H1 (cell line): ENCODE data around the gene CST11. TPM values are rescaled to one million over a fixed set of nuclear protein-coding genes. Genes with fewer than 3 reads are reported as not detected.

Experiments used
- CTCF ChIA-PET: fragments of 300-600 bp; sonication (Branson Sonifier 250); formaldehyde crosslinking; loops from one replicate; lab custom pipeline; 2021; ENCODE audit not compliant: partially characterized antibody; lab: Charles Lee
- POLR2A ChIA-PET: fragments of 300-600 bp; sonication (Branson Sonifier 250); formaldehyde crosslinking; loops from one replicate; lab custom pipeline; 2021; ENCODE audit warnings: inconsistent platforms; ENCODE audit not compliant: partially characterized antibody; lab: Charles Lee
- DNase-seq, 2 experiments: peaks; one replicate each; pipeline versions ENCODE4 v3.0.0 to v3.0.0-alpha.2; 2010 to 2022; ENCODE audit warnings: low spot score in 2 of 2, low read depth in 1 of 2, mixed read lengths in 1 of 2
- FAIRE-seq: peaks from 2 replicates; lab custom pipeline; 2011; peaks lifted over from hg19 to GRCh38; lab: Jason Lieb, UNC
- H2AFZ ChIP-seq: 2 replicates; pipeline ENCODE4 v1.8.1; 2012; ENCODE audit warnings: low read length, inconsistent platforms
- H2AK5ac ChIP-seq: 2 replicates; pipeline ENCODE4 v1.6.1; 2013; ENCODE audit warnings: low read depth, low read length
- H2BK120ac ChIP-seq: replicated peaks from 2 replicates; pipeline ENCODE3; 2013; ENCODE audit warnings: low read depth, low read length, inconsistent platforms
- H2BK12ac ChIP-seq: 2 replicates; pipeline ENCODE4 v1.6.1; 2013; ENCODE audit warnings: low read depth, low read length
- H2BK15ac ChIP-seq: 2 replicates; pipeline ENCODE4 v1.6.1; 2013; ENCODE audit warnings: low read length
- H2BK20ac ChIP-seq: 2 replicates; pipeline ENCODE4 v1.6.1; 2013; ENCODE audit warnings: low read length
- H2BK5ac ChIP-seq: 2 replicates; pipeline ENCODE4 v1.6.1; 2013; ENCODE audit warnings: low read depth, low read length
- H3K14ac ChIP-seq: 2 replicates; pipeline ENCODE4 v1.6.1; 2013; ENCODE audit warnings: inconsistent platforms; ENCODE audit not compliant: insufficient read length
- H3K18ac ChIP-seq: 2 replicates; pipeline ENCODE4 v1.6.1; 2013; ENCODE audit warnings: low read length; ENCODE audit errors: extremely low read depth
- H3K23ac ChIP-seq: 2 replicates; pipeline ENCODE4 v1.6.1; 2013; ENCODE audit warnings: inconsistent platforms; ENCODE audit not compliant: insufficient read length
- H3K23me2 ChIP-seq: 2 replicates; pipeline ENCODE4 v1.6.1; 2013; ENCODE audit warnings: low read depth, low read length
- H3K27ac ChIP-seq: 2 replicates; pipeline ENCODE4 v1.6.1; 2011; ENCODE audit warnings: low read depth, low read length, inconsistent platforms
- H3K27me3 ChIP-seq, 4 experiments: replicated peaks in 1 of 4; 1 replicate in 1 of 4; 2 replicates in 3 of 4; pipeline versions ENCODE4 v1.6.1 to v1.8.1; 2011 to 2013; ENCODE audit warnings: low read length in 3 of 4, mild to moderate bottlenecking in 3 of 4, inconsistent platforms in 2 of 4, mixed read lengths in 2 of 4, moderate library complexity in 1 of 4; ENCODE audit not compliant: control insufficient read depth in 3 of 4, insufficient read depth in 3 of 4; ENCODE audit errors: extremely low read depth in 1 of 4
- H3K36me3 ChIP-seq, 4 experiments: 2 replicates each; pipeline versions ENCODE4 v1.6.1 to v1.8.1; 2011 to 2013; ENCODE audit warnings: mild to moderate bottlenecking in 4 of 4, low read length in 3 of 4, moderate library complexity in 2 of 4, control low read depth in 1 of 4, inconsistent platforms in 1 of 4; ENCODE audit not compliant: insufficient read depth in 4 of 4, control insufficient read depth in 2 of 4
- H3K4ac ChIP-seq: replicated peaks from 2 replicates; pipeline ENCODE3; 2013; ENCODE audit warnings: low read length, low read depth, mixed read lengths, inconsistent platforms; ENCODE audit not compliant: insufficient read length
- H3K4me1 ChIP-seq, 4 experiments: replicated peaks in 1 of 4; 1 replicate in 1 of 4; 2 replicates in 3 of 4; pipeline versions ENCODE4 v1.6.1 to v1.8.1; 2011 to 2013; ENCODE audit warnings: low read length in 3 of 4, inconsistent platforms in 2 of 4, mixed read lengths in 1 of 4; ENCODE audit not compliant: insufficient read depth in 4 of 4, control insufficient read depth in 3 of 4
- H3K4me2 ChIP-seq, 2 experiments: 2 replicates each; pipeline versions ENCODE4 v1.6.1 to v1.8.1; 2011 to 2013; ENCODE audit warnings: low read depth in 2 of 2, low read length in 2 of 2, control low read depth in 1 of 2, inconsistent platforms in 1 of 2, mild to moderate bottlenecking in 1 of 2; ENCODE audit not compliant: insufficient read depth in 1 of 2
- H3K4me3 ChIP-seq, 4 experiments: fragments of 200-600, 300-600 bp in 1 of 4; sonication (generic), shearing (Covaris generic), sonication (Bioruptor Twin) in 1 of 4; 2 replicates each; pipeline versions ENCODE4 v1.5.1 to v1.8.1; 2011 to 2016; ENCODE audit warnings: low read length in 4 of 4, low read depth in 3 of 4, control low read depth in 2 of 4, inconsistent platforms in 2 of 4, mild to moderate bottlenecking in 2 of 4, mixed read lengths in 1 of 4, moderate library complexity in 1 of 4; ENCODE audit not compliant: insufficient read depth in 2 of 4; ENCODE audit errors: extremely low read depth in 1 of 4
- H3K56ac ChIP-seq: replicated peaks from 2 replicates; pipeline ENCODE3; 2013; ENCODE audit warnings: low read depth, mild to moderate bottlenecking, mixed read lengths, low read length, inconsistent platforms; ENCODE audit not compliant: insufficient read length
- H3K79me1 ChIP-seq: 2 replicates; pipeline ENCODE4 v1.6.1; 2013; ENCODE audit warnings: low read depth, low read length, control low read depth
- H3K79me2 ChIP-seq, 2 experiments: 2 replicates each; pipeline versions ENCODE4 v1.6.1 to v1.8.1; 2012 to 2013; ENCODE audit warnings: low read length in 2 of 2, mild to moderate bottlenecking in 2 of 2, inconsistent platforms in 1 of 2; ENCODE audit not compliant: insufficient read depth in 2 of 2, control insufficient read depth in 1 of 2
- H3K9ac ChIP-seq, 4 experiments: replicated peaks in 1 of 4; 1 replicate in 1 of 4; 2 replicates in 3 of 4; pipeline versions ENCODE4 v1.6.1 to v1.8.1; 2011 to 2013; ENCODE audit warnings: low read depth in 3 of 4, low read length in 3 of 4, control low read depth in 2 of 4, mild to moderate bottlenecking in 2 of 4, moderate library complexity in 2 of 4, inconsistent platforms in 1 of 4; ENCODE audit errors: extremely low read depth in 1 of 4
- H3K9me3 ChIP-seq, 2 experiments: 2 replicates each; pipeline versions ENCODE4 v1.6.1 to v1.8.1; 2012 to 2013; ENCODE audit warnings: mild to moderate bottlenecking in 2 of 2, moderate library complexity in 2 of 2, control low read depth in 1 of 2, inconsistent platforms in 1 of 2, low read depth in 1 of 2, low read length in 1 of 2, mixed read lengths in 1 of 2; ENCODE audit not compliant: insufficient read depth in 2 of 2
- H4K20me1 ChIP-seq, 2 experiments: replicated peaks in 1 of 2; 2 replicates each; pipeline versions ENCODE3 to v1.8.1; 2011 to 2013; ENCODE audit warnings: inconsistent platforms in 2 of 2, low read length in 2 of 2, mild to moderate bottlenecking in 1 of 2; ENCODE audit not compliant: insufficient read depth in 2 of 2, control insufficient read depth in 1 of 2
- H4K5ac ChIP-seq: 2 replicates; pipeline ENCODE4 v1.6.1; 2013; ENCODE audit warnings: low read length, low read depth, mixed read lengths, inconsistent platforms; ENCODE audit not compliant: insufficient read length
- H4K8ac ChIP-seq: 2 replicates; pipeline ENCODE4 v1.8.0; 2013; ENCODE audit warnings: mild to moderate bottlenecking, moderate library complexity, low read length, inconsistent platforms; ENCODE audit not compliant: insufficient read depth; ENCODE audit errors: extremely low read depth
- H4K91ac ChIP-seq: replicated peaks from 2 replicates; pipeline ENCODE3; 2013; ENCODE audit warnings: low read length, mixed read lengths, inconsistent platforms; ENCODE audit not compliant: insufficient read length
- CHD1 ChIP-seq: IDR thresholded peaks from 2 replicates; pipeline ENCODE4 v1.6.1; 2012; ENCODE audit warnings: low read depth, low read length, improper control_type of control experiment
- CREB1 ChIP-seq: IDR thresholded peaks from 2 replicates; pipeline ENCODE4 v1.6.1; 2012; ENCODE audit warnings: inconsistent platforms
- GTF2F1 ChIP-seq: IDR thresholded peaks from 2 replicates; pipeline ENCODE4 v1.6.1; 2012; ENCODE audit warnings: low read depth, low read length, improper control_type of control experiment, borderline replicate concordance
- POLR2AphosphoS5 ChIP-seq: IDR thresholded peaks from 2 replicates; pipeline ENCODE4 v1.6.1; 2011; ENCODE audit warnings: low read depth, low read length
- POU5F1 ChIP-seq: IDR thresholded peaks from 2 replicates; pipeline ENCODE4 v1.6.1; 2011; ENCODE audit warnings: low read depth, mild to moderate bottlenecking, low read length, moderate library complexity
- SIN3A ChIP-seq, 2 experiments: IDR thresholded peaks in 1 of 2; conservative IDR thresholded peaks in 1 of 2; 2 replicates each; pipeline ENCODE4 v1.6.1; 2011 to 2012; ENCODE audit warnings: low read length in 2 of 2, improper control_type of control experiment in 1 of 2, low read depth in 1 of 2, mild to moderate bottlenecking in 1 of 2
- SP2 ChIP-seq: IDR thresholded peaks from 2 replicates; pipeline ENCODE4 v1.6.1; 2012; ENCODE audit warnings: mild to moderate bottlenecking, low read length, inconsistent platforms
- SUZ12 ChIP-seq: fragments of 200-600 bp; sonication (generic); IDR thresholded peaks from 2 replicates; pipeline ENCODE4 v1.6.1; 2012; ENCODE audit warnings: mild to moderate bottlenecking, inconsistent platforms, low read length, moderate library complexity, mixed read lengths
- WGBS, 2 experiments: shearing (Covaris generic) in 1 of 2; methylation state at CpG; one replicate each; pipeline versions ENCODE4 v1.1.6 to v1.1.7; 2013 to 2015; ENCODE audit warnings: low lambda C conversion rate in 2 of 2, mixed read lengths in 2 of 2, inconsistent platforms in 1 of 2, low coverage in 1 of 2, missing lambda C conversion rate in 1 of 2; ENCODE audit not compliant: insufficient replicate concordance in 2 of 2, insufficient coverage in 1 of 2, insufficient read length in 1 of 2; ENCODE audit errors: extremely low coverage in 1 of 2, missing lambda C conversion rate in 1 of 2; 5-methylcytosine and 5-hydroxymethylcytosine counted together
- polyA plus RNA-seq, 7 experiments: library from polyadenylated mRNA; depleted of rRNA in 3 of 7; stranded (reverse) in 5 of 7; unstranded in 2 of 7; fragments of >200 nt in 5 of 7; fragments of 200-250 nt in 2 of 7; gene quantifications; 1 replicate in 5 of 7; 2 replicates in 1 of 7; 4 replicates in 1 of 7; pipeline versions ENCODE4 v1.2.1 to v1.2.3, GENCODE V29; 2011 to 2013; ENCODE audit warnings: missing spikeins in 2 of 7, mixed read lengths in 2 of 7
- total RNA-seq: library from RNA; stranded (reverse); fragmentation: NEBNext Ultra II Directional; extraction: Animal tissue kit (Norgen Biotek cat#: 25700); gene quantifications from 2 replicates; pipeline ENCODE4 v1.2.1, GENCODE V29; 2021
- TF ChIP-seq, protein P1 (sequence below): IDR thresholded peaks from 2 replicates; pipeline ENCODE4 v1.6.1; 2012; ENCODE audit warnings: inconsistent platforms
- TF ChIP-seq, protein P2 (sequence below), 3 experiments: IDR thresholded peaks; 1 replicate in 2 of 3; 2 replicates in 1 of 3; pipeline versions ENCODE4 v1.5.1 to v1.6.1; 2011; ENCODE audit warnings: low read length in 3 of 3, mild to moderate bottlenecking in 3 of 3, inconsistent platforms in 2 of 3, low read depth in 1 of 3, moderate library complexity in 1 of 3; ENCODE audit not compliant: insufficient read depth in 1 of 3; ENCODE audit errors: control extremely low read depth in 1 of 3

CST11 gene
- total and polyA plus RNA-seq, 2 of the 8 experiments (the other 6 are each of a cell fraction or from before 2014, with no cell fraction given), result 2.0 TPM; not detected in 1

DNA sequence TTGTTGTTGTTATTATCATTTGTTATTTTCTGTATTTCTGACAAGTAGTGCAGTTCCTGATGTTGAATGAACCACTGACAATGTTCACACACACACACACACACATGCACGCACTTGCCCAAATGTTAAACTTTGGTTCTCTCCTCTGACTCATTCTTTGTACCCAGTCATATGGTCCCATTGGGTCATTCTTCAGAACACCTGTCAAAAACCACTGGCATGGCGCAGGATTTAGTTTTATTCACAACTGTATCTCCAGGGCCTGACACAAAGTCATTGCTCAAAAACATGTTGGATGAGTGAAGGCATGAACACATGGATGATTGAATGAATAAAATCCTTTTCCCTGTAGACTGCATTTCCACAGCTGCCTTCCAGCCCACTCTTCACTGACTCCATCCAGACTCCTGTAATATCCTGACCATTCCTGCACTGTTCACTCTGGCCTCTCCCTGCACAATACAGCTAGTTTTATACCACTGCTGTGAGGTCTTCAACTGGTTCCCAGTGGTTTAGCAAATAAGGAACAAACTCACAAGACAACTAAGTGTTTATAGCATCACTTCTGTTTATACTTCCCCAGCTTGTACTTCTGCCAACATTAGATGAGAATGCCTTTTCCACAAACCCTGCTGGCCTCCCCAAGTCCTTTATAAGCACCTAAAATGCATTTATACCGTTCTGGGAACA, 6.9 kb upstream of the CST11 start:
- CTCF ChIA-PET, result interaction anchor here (1.1 to 2.6 kb wide), 5 partner anchors 11 to 147 kb away, joined by 3 to 9 read pairs (median 7); no protein-coding TSS in a partner anchor
- H3K79me2 ChIP-seq, result no peaks in the 10 kb centered on the region
- no peaks in the 10 kb centered on the region for H4K20me1 ChIP-seq
- TF ChIP-seq POLR2AphosphoS5, result no peak
- no peak for TF ChIP-seq GTF2F1
- no peak for TF ChIP-seq SP2
- TF ChIP-seq SUZ12, result no peak
- TF ChIP-seq CREB1, result no peak
- no peak for TF ChIP-seq SIN3A (conservative IDR thresholded peaks at IDR 0.05 in 1 of 2, IDR thresholded peaks at IDR 0.05 in 1 of 2; ENCODE audit: low read depth in 1 of 2, low read length in 2 of 2)
- TF ChIP-seq, protein P1, sequence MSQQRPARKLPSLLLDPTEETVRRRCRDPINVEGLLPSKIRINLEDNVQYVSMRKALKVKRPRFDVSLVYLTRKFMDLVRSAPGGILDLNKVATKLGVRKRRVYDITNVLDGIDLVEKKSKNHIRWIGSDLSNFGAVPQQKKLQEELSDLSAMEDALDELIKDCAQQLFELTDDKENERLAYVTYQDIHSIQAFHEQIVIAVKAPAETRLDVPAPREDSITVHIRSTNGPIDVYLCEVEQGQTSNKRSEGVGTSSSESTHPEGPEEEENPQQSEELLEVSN, result no peak
- TF ChIP-seq CHD1, result no peak
- TF ChIP-seq POU5F1, result no peak
- TF ChIP-seq, protein P2, sequence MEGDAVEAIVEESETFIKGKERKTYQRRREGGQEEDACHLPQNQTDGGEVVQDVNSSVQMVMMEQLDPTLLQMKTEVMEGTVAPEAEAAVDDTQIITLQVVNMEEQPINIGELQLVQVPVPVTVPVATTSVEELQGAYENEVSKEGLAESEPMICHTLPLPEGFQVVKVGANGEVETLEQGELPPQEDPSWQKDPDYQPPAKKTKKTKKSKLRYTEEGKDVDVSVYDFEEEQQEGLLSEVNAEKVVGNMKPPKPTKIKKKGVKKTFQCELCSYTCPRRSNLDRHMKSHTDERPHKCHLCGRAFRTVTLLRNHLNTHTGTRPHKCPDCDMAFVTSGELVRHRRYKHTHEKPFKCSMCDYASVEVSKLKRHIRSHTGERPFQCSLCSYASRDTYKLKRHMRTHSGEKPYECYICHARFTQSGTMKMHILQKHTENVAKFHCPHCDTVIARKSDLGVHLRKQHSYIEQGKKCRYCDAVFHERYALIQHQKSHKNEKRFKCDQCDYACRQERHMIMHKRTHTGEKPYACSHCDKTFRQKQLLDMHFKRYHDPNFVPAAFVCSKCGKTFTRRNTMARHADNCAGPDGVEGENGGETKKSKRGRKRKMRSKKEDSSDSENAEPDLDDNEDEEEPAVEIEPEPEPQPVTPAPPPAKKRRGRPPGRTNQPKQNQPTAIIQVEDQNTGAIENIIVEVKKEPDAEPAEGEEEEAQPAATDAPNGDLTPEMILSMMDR (IDR thresholded peaks at IDR 0.05; ENCODE audit: control extremely low read depth in 1 of 3, insufficient read depth in 1 of 3, low read depth in 1 of 3, low read length in 3 of 3), result no peak

More for the DNA sequence above, 6.9 kb upstream of the CST11 start:
- Histone ChIP-seq H3K27ac (no peak overlapping the region), H3K14ac (no peak overlapping the region), H2BK12ac (no peak overlapping the region), H3K9me3 (peaks cover 3 to 5% of the 10 kb centered on the region in 2 experiments; a peak in 1 of 4 replicates), H4K8ac (no peak overlapping the region), H3K4me2 (no peak overlapping the region), H3K23ac (no peak overlapping the region), H3K18ac (no peak overlapping the region), H2BK120ac (peak overlapping the region; percentile 52), H4K91ac (peak overlapping the region; percentile 57), H3K27me3 (no peaks in the 10 kb centered on the region), H3K4ac (no peak overlapping the region), H4K5ac (no peak overlapping the region), H3K56ac (no peak overlapping the region), H3K36me3 (peaks cover 0 to 2% (median 0%) of the 10 kb centered on the region in 4 experiments; a peak in 1 of 8 replicates), H2BK20ac (no peak overlapping the region; the same call in 1 of the 2 replicates), H3K79me1 (no peaks in the 10 kb centered on the region), H3K23me2 (no peaks in the 10 kb centered on the region), H2AK5ac (no peak overlapping the region), H3K9ac (no peak overlapping the region), H2BK5ac (no peak overlapping the region), H3K4me3 (no peak overlapping the region), H2BK15ac (no peak overlapping the region), H2AFZ (no peak overlapping the region), H3K4me1 (peaks cover 0 to 7% (median 0%) of the 10 kb centered on the region in 4 experiments; a peak in 1 of 7 replicates)
- POLR2A ChIA-PET, result no interaction called here
- DNase-seq (no peak), FAIRE-seq (no peak)
- whole genome bisulfite sequencing, 2 experiments, result 90% methylated on average over 3 of the region's 3 CpGs; no CpG with 5 or more reads in 1 of the 2 experiments
